GM23338 (cell line): Measurements from ENCODE around the gene MUTYH. TPM values are rescaled to one million over a fixed set of nuclear protein-coding genes. Genes with fewer than 3 reads are reported as not detected.
A peak's percentile ranks its signal among the peaks of the same experiment; 100 is the strongest.

Experiments used
- ATAC-seq: fragments of 200-7000 bp; cut with Tn5 transposase; 3 replicates; pipeline ENCODE4 v1.9.1; 2020
- DNase-seq: peaks from one replicate; pipeline ENCODE4 v3.0.0-alpha.2; 2015; ENCODE audit warnings: low spot score
- H2AFZ ChIP-seq: fragments of 200-600 bp; sonication (generic); 2 replicates; pipeline ENCODE4 v1.8.0; 2016; ENCODE audit warnings: antibody characterized with exemption, mild to moderate bottlenecking, moderate library complexity
- H3F3A ChIP-seq: fragments of 200-600 bp; sonication (generic); replicated peaks from 2 replicates; pipeline ENCODE4 v1.8.0; 2017; ENCODE audit warnings: antibody characterized with exemption, mixed run types, low read depth
- H3K27ac ChIP-seq: fragments of 200-600 bp; sonication (generic); 2 replicates; pipeline ENCODE4 v1.6.1; 2016; ENCODE audit warnings: low read depth
- H3K27me3 ChIP-seq: fragments of 200-600 bp; sonication (generic); 2 replicates; pipeline ENCODE4 v1.8.0; 2016; ENCODE audit warnings: mild to moderate bottlenecking, mixed run types, moderate library complexity; ENCODE audit not compliant: insufficient read depth
- H3K36me3 ChIP-seq: fragments of 200-600 bp; sonication (generic); 2 replicates; pipeline ENCODE4 v1.8.0; 2016; ENCODE audit warnings: mild to moderate bottlenecking; ENCODE audit not compliant: insufficient read depth
- H3K4me1 ChIP-seq: fragments of 200-600 bp; sonication (generic); 2 replicates; pipeline ENCODE4 v1.8.0; 2016; ENCODE audit warnings: mild to moderate bottlenecking, moderate library complexity; ENCODE audit not compliant: insufficient read depth
- H3K4me2 ChIP-seq: fragments of 200-600 bp; sonication (generic); 2 replicates; pipeline ENCODE4 v1.7.1; 2017; ENCODE audit warnings: mixed run types
- H3K4me3 ChIP-seq: fragments of 200-600 bp; sonication (generic); 2 replicates; pipeline ENCODE4 v1.6.1; 2016; ENCODE audit warnings: mixed run types
- H3K79me2 ChIP-seq: fragments of 200-600 bp; sonication (generic); replicated peaks from 2 replicates; pipeline ENCODE4 v1.8.0; 2017; ENCODE audit warnings: mild to moderate bottlenecking; ENCODE audit not compliant: insufficient read depth
- H3K9me2 ChIP-seq: fragments of 200-600 bp; sonication (generic); 2 replicates; pipeline ENCODE4 v1.8.0; 2017; ENCODE audit not compliant: insufficient read depth
- H4K20me1 ChIP-seq: fragments of 200-600 bp; sonication (generic); replicated peaks from 2 replicates; pipeline ENCODE4 v1.8.0; 2017; ENCODE audit warnings: mild to moderate bottlenecking; ENCODE audit not compliant: insufficient read depth
- H3K27ac Mint-ChIP-seq: 2 replicates; pipeline ENCODE4 v1.8.0; 2020; ENCODE audit warnings: inconsistent platforms, mild to moderate bottlenecking, moderate library complexity, mixed read lengths
- H3K27me3 Mint-ChIP-seq: 3 replicates; pipeline ENCODE4 v1.8.0; 2022; ENCODE audit warnings: low read depth, mild to moderate bottlenecking, moderate library complexity, mixed read lengths, inconsistent platforms; ENCODE audit not compliant: insufficient read depth, poor library complexity
- H3K36me3 Mint-ChIP-seq: 3 replicates; pipeline ENCODE4 v1.8.0; 2021; ENCODE audit warnings: low read depth, mild to moderate bottlenecking, inconsistent platforms, moderate library complexity, mixed read lengths
- H3K4me1 Mint-ChIP-seq: 3 replicates; pipeline ENCODE4 v1.8.0; 2020; ENCODE audit warnings: mild to moderate bottlenecking, inconsistent platforms, mixed read lengths
- H3K4me3 Mint-ChIP-seq: 3 replicates; pipeline ENCODE4 v1.8.0; 2021; ENCODE audit warnings: moderate library complexity, mild to moderate bottlenecking, inconsistent platforms, mixed read lengths
- H3K9me3 Mint-ChIP-seq: 3 replicates; pipeline ENCODE4 v1.8.0; 2020; ENCODE audit warnings: moderate library complexity, mild to moderate bottlenecking, inconsistent platforms, mixed read lengths
- CREB1 ChIP-seq: fragments of 250-450 bp; sonication (Bioruptor Pico); IDR thresholded peaks from 2 replicates; pipeline ENCODE4 v1.5.0; 2020; ENCODE audit warnings: low read depth, mild to moderate bottlenecking, moderate library complexity
- CTCF ChIP-seq, 2 experiments: fragments of 200-600 bp in 1 of 2; sonication (generic) in 1 of 2; conservative IDR thresholded peaks; 2 replicates each; pipeline versions ENCODE4 v1.5.1 to v1.6.1; 2016 to 2017; ENCODE audit warnings: antibody characterized with exemption in 2 of 2, low read depth in 2 of 2, mild to moderate bottlenecking in 2 of 2, moderate library complexity in 1 of 2
- ETS1 ChIP-seq: IDR thresholded peaks from 2 replicates; pipeline ENCODE4 v1.6.1; 2016; ENCODE audit warnings: antibody characterized with exemption
- EZH2 ChIP-seq: fragments of 200-600 bp; sonication (generic); IDR thresholded peaks from one replicate; pipeline ENCODE4 v1.8.0; 2017; ENCODE audit warnings: antibody characterized with exemption, mild to moderate bottlenecking, low read depth; ENCODE audit not compliant: unreplicated experiment
- EZH2phosphoT487 ChIP-seq: fragments of 200-600 bp; sonication (generic); IDR thresholded peaks from one replicate; pipeline ENCODE4 v1.8.1; 2018; ENCODE audit warnings: antibody characterized with exemption; ENCODE audit not compliant: unreplicated experiment
- JUNB ChIP-seq: IDR thresholded peaks from one replicate; pipeline ENCODE4 v1.6.1; 2016; ENCODE audit warnings: antibody characterized with exemption; ENCODE audit not compliant: unreplicated experiment
- NANOG ChIP-seq: IDR thresholded peaks from 2 replicates; pipeline ENCODE4 v1.6.1; 2016; ENCODE audit warnings: antibody characterized with exemption, borderline replicate concordance
- POLR2AphosphoS5 ChIP-seq: IDR thresholded peaks from 2 replicates; pipeline ENCODE4 v1.6.1; 2016; ENCODE audit warnings: antibody characterized with exemption, low read depth
- STAT1 ChIP-seq: IDR thresholded peaks from one replicate; pipeline ENCODE4 v1.6.1; 2016; ENCODE audit warnings: antibody characterized with exemption; ENCODE audit not compliant: unreplicated experiment
- ZNF114 ChIP-seq: fragments of 250-450 bp; sonication (Bioruptor Pico); IDR thresholded peaks from 2 replicates; pipeline ENCODE4 v1.5.0; 2020; ENCODE audit warnings: mild to moderate bottlenecking, moderate library complexity
- ZNF331 ChIP-seq: fragments of 250-450 bp; sonication (Bioruptor Pico); IDR thresholded peaks from 2 replicates; pipeline ENCODE4 v1.5.0; 2020; ENCODE audit warnings: low read depth, mild to moderate bottlenecking, moderate library complexity
- polyA plus RNA-seq: library from polyadenylated mRNA; unstranded; fragments of >200 nt; fragmentation: Nextera tagmentation; extraction: Ambion mirVana; gene quantifications from 2 replicates; pipeline ENCODE4 v1.2.1, GENCODE V29; 2016
- total RNA-seq: library from RNA; depleted of rRNA; stranded (reverse); fragments of >200 nt; shearing (Covaris generic); gene quantifications from 2 replicates; pipeline ENCODE4 v1.2.3, GENCODE V29; 2014
- TF ChIP-seq, protein P1 (sequence below): IDR thresholded peaks from one replicate; pipeline ENCODE4 v1.6.1; 2018; ENCODE audit warnings: antibody characterized with exemption; ENCODE audit not compliant: unreplicated experiment
- TF ChIP-seq, protein P2 (sequence below): fragments of 250-450 bp; sonication (Bioruptor Pico); IDR thresholded peaks from 2 replicates; pipeline ENCODE4 v1.5.0; 2020; ENCODE audit warnings: mild to moderate bottlenecking, moderate library complexity

Gene MUTYH
- total and polyA plus RNA-seq, 2 experiments from 2014 or later: 47.9 to 67.4 TPM

- peaks cover 1% of the 10 kb centered on the region for H3K27me3 Mint-ChIP-seq
- Histone ChIP-seq H3K27ac (no peak overlapping the region), H3K4me2 (no peak overlapping the region), H4K20me1 (no peaks in the 10 kb centered on the region), H3K4me1 (peaks cover 25% of the 10 kb centered on the region), H2AFZ (no peak overlapping the region), H3K9me2 (no peaks in the 10 kb centered on the region), H3K4me3 (no peak overlapping the region), H3K36me3 (no peaks in the 10 kb centered on the region), H3F3A (no peaks in the 10 kb centered on the region), H3K79me2 (no peaks in the 10 kb centered on the region), H3K27me3 (no peaks in the 10 kb centered on the region)
- no peaks in the 10 kb centered on the region for H3K36me3 Mint-ChIP-seq
- H3K27ac Mint-ChIP-seq: no peak overlapping the region
- no peak overlapping the region for H3K4me3 Mint-ChIP-seq
- peaks cover 13% of the 10 kb centered on the region for H3K4me1 Mint-ChIP-seq
- no peaks in the 10 kb centered on the region for H3K9me3 Mint-ChIP-seq
- no peak for TF ChIP-seq CREB1
- TF ChIP-seq ETS1: no peak
- TF ChIP-seq, protein P1, sequence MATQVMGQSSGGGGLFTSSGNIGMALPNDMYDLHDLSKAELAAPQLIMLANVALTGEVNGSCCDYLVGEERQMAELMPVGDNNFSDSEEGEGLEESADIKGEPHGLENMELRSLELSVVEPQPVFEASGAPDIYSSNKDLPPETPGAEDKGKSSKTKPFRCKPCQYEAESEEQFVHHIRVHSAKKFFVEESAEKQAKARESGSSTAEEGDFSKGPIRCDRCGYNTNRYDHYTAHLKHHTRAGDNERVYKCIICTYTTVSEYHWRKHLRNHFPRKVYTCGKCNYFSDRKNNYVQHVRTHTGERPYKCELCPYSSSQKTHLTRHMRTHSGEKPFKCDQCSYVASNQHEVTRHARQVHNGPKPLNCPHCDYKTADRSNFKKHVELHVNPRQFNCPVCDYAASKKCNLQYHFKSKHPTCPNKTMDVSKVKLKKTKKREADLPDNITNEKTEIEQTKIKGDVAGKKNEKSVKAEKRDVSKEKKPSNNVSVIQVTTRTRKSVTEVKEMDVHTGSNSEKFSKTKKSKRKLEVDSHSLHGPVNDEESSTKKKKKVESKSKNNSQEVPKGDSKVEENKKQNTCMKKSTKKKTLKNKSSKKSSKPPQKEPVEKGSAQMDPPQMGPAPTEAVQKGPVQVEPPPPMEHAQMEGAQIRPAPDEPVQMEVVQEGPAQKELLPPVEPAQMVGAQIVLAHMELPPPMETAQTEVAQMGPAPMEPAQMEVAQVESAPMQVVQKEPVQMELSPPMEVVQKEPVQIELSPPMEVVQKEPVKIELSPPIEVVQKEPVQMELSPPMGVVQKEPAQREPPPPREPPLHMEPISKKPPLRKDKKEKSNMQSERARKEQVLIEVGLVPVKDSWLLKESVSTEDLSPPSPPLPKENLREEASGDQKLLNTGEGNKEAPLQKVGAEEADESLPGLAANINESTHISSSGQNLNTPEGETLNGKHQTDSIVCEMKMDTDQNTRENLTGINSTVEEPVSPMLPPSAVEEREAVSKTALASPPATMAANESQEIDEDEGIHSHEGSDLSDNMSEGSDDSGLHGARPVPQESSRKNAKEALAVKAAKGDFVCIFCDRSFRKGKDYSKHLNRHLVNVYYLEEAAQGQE: no peak
- TF ChIP-seq, protein P2, sequence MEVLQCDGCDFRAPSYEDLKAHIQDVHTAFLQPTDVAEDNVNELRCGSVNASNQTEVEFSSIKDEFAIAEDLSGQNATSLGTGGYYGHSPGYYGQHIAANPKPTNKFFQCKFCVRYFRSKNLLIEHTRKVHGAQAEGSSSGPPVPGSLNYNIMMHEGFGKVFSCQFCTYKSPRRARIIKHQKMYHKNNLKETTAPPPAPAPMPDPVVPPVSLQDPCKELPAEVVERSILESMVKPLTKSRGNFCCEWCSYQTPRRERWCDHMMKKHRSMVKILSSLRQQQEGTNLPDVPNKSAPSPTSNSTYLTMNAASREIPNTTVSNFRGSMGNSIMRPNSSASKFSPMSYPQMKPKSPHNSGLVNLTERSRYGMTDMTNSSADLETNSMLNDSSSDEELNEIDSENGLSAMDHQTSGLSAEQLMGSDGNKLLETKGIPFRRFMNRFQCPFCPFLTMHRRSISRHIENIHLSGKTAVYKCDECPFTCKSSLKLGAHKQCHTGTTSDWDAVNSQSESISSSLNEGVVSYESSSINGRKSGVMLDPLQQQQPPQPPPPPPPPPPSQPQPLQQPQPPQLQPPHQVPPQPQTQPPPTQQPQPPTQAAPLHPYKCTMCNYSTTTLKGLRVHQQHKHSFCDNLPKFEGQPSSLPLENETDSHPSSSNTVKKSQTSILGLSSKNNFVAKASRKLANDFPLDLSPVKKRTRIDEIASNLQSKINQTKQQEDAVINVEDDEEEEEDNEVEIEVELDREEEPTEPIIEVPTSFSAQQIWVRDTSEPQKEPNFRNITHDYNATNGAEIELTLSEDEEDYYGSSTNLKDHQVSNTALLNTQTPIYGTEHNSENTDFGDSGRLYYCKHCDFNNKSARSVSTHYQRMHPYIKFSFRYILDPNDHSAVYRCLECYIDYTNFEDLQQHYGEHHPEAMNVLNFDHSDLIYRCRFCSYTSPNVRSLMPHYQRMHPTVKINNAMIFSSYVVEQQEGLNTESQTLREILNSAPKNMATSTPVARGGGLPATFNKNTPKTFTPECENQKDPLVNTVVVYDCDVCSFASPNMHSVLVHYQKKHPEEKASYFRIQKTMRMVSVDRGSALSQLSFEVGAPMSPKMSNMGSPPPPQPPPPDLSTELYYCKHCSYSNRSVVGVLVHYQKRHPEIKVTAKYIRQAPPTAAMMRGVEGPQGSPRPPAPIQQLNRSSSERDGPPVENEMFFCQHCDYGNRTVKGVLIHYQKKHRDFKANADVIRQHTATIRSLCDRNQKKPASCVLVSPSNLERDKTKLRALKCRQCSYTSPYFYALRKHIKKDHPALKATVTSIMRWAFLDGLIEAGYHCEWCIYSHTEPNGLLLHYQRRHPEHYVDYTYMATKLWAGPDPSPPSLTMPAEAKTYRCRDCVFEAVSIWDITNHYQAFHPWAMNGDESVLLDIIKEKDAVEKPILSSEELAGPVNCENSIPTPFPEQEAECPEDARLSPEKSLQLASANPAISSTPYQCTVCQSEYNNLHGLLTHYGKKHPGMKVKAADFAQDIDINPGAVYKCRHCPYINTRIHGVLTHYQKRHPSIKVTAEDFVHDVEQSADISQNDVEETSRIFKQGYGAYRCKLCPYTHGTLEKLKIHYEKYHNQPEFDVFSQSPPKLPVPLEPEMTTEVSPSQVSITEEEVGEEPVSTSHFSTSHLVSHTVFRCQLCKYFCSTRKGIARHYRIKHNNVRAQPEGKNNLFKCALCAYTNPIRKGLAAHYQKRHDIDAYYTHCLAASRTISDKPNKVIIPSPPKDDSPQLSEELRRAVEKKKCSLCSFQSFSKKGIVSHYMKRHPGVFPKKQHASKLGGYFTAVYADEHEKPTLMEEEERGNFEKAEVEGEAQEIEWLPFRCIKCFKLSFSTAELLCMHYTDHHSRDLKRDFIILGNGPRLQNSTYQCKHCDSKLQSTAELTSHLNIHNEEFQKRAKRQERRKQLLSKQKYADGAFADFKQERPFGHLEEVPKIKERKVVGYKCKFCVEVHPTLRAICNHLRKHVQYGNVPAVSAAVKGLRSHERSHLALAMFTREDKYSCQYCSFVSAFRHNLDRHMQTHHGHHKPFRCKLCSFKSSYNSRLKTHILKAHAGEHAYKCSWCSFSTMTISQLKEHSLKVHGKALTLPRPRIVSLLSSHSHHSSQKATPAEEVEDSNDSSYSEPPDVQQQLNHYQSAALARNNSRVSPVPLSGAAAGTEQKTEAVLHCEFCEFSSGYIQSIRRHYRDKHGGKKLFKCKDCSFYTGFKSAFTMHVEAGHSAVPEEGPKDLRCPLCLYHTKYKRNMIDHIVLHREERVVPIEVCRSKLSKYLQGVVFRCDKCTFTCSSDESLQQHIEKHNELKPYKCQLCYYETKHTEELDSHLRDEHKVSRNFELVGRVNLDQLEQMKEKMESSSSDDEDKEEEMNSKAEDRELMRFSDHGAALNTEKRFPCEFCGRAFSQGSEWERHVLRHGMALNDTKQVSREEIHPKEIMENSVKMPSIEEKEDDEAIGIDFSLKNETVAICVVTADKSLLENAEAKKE (CRISPR knock-in tag): no peak
- no peak for TF ChIP-seq CTCF (conservative IDR thresholded peaks at IDR 0.05; ENCODE audit: low read depth in 2 of 2)
- no peak for TF ChIP-seq NANOG
- TF ChIP-seq EZH2phosphoT487: no peak
- no peak for TF ChIP-seq POLR2AphosphoS5
- no peak for TF ChIP-seq ZNF114
- no peak for TF ChIP-seq EZH2
- no peak for TF ChIP-seq STAT1
- TF ChIP-seq ZNF331 (CRISPR knock-in tag): no peak
- TF ChIP-seq JUNB: no peak
- DNase-seq (no peak), ATAC-seq (peak; percentile 40)
These were observed 23.1 kb downstream of the MUTYH start for GRCh38 chr1:45317166-45317565.
